Osteoblast (primary cell): Measurements from ENCODE around the gene PRKN. TPM values are rescaled to one million over a fixed set of nuclear protein-coding genes. Genes with fewer than 3 reads are reported as not detected.

ENCODE experiments used
- DNase-seq: peaks from one replicate; pipeline ENCODE4 v3.0.0; 2011; ENCODE audit warnings: low spot score, mixed read lengths; ENCODE audit not compliant: insufficient read length; ENCODE audit errors: missing footprints
- H2AFZ ChIP-seq: 2 replicates; pipeline ENCODE4 v1.6.0; 2011; ENCODE audit warnings: mild to moderate bottlenecking, low read length
- H3K27ac ChIP-seq: 2 replicates; pipeline ENCODE4 v1.5.1; 2011; ENCODE audit warnings: mild to moderate bottlenecking, low read depth, low read length, moderate library complexity
- H3K27me3 ChIP-seq: 2 replicates; pipeline ENCODE4 v1.6.0; 2012; ENCODE audit warnings: mild to moderate bottlenecking, control low read depth, inconsistent platforms, low read length, moderate library complexity; ENCODE audit not compliant: insufficient read depth
- H3K36me3 ChIP-seq: 2 replicates; pipeline ENCODE4 v1.5.1; 2011; ENCODE audit warnings: mild to moderate bottlenecking, low read length, control low read depth, moderate library complexity; ENCODE audit not compliant: insufficient read depth
- H3K4me1 ChIP-seq: 2 replicates; pipeline ENCODE4 v1.5.1; 2011; ENCODE audit warnings: mild to moderate bottlenecking, low read length, control low read depth, moderate library complexity; ENCODE audit not compliant: insufficient read depth
- H3K4me2 ChIP-seq: 2 replicates; pipeline ENCODE4 v1.6.0; 2011; ENCODE audit warnings: mild to moderate bottlenecking, low read length; ENCODE audit not compliant: insufficient read depth
- H3K4me3 ChIP-seq: fragments of 200-600 bp; sonication (generic); 3 replicates; pipeline ENCODE4 v1.5.1; 2012; ENCODE audit warnings: mild to moderate bottlenecking, low read length, inconsistent platforms; ENCODE audit not compliant: insufficient read depth
- H3K79me2 ChIP-seq: 2 replicates; pipeline ENCODE4 v1.6.0; 2012; ENCODE audit warnings: mild to moderate bottlenecking, low read length, control low read depth, inconsistent platforms; ENCODE audit not compliant: insufficient read depth
- H3K9me3 ChIP-seq: 2 replicates; pipeline ENCODE4 v1.5.1; 2011; ENCODE audit warnings: low read depth, low read length, control low read depth
- H4K20me1 ChIP-seq: 2 replicates; pipeline ENCODE4 v1.6.0; 2012; ENCODE audit warnings: mild to moderate bottlenecking, low read length, control low read depth; ENCODE audit not compliant: insufficient read depth
- total RNA-seq: library from RNA; depleted of rRNA; stranded (reverse); fragments of >200 nt; gene quantifications from 2 replicates; pipeline ENCODE4 v1.2.3, GENCODE V29; 2012
- TF ChIP-seq, protein P1 (sequence below): IDR thresholded peaks from 2 replicates; pipeline ENCODE4 v1.5.1; 2011; ENCODE audit warnings: mild to moderate bottlenecking, low read depth, low read length, moderate library complexity; ENCODE audit errors: extremely low read depth

Gene PRKN
- total RNA-seq, 1 donor = 2.9 TPM

GRCh38 chr6:162528538-162528937 lies 199.0 kb downstream of the PRKN start:
- Histone ChIP-seq H3K4me2 (no peak overlapping the region), H3K9me3 (peaks cover 4% of the 10 kb centered on the region), H3K4me1 (no peaks in the 10 kb centered on the region), H3K27me3 (no peaks in the 10 kb centered on the region), H4K20me1 (no peaks in the 10 kb centered on the region), H3K4me3 (no peak overlapping the region), H3K79me2 (no peaks in the 10 kb centered on the region), H3K27ac (no peak overlapping the region), H3K36me3 (no peaks in the 10 kb centered on the region), H2AFZ (no peak overlapping the region)
- no peak for DNase-seq
- TF ChIP-seq, protein P1, sequence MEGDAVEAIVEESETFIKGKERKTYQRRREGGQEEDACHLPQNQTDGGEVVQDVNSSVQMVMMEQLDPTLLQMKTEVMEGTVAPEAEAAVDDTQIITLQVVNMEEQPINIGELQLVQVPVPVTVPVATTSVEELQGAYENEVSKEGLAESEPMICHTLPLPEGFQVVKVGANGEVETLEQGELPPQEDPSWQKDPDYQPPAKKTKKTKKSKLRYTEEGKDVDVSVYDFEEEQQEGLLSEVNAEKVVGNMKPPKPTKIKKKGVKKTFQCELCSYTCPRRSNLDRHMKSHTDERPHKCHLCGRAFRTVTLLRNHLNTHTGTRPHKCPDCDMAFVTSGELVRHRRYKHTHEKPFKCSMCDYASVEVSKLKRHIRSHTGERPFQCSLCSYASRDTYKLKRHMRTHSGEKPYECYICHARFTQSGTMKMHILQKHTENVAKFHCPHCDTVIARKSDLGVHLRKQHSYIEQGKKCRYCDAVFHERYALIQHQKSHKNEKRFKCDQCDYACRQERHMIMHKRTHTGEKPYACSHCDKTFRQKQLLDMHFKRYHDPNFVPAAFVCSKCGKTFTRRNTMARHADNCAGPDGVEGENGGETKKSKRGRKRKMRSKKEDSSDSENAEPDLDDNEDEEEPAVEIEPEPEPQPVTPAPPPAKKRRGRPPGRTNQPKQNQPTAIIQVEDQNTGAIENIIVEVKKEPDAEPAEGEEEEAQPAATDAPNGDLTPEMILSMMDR = no peak

DNA sequence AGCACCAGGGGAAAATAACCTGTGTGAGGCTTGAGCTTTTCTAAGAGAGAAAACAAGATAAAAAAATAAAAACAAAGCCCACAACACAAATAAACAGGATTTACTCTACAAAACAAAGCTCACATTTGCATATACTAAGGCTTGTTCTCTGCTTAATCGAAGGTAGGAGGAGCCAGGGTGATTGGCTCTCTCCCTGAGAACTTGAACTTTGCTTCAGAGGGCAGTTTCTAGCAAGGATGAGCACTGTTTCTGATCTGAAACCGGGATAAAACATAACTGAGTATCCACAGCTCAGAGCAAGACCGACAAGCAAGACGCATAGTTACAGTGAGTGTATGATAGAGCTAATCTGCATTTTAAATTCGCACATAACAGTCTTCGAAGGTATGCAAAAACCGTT lies 200.6 kb downstream of the PRKN start:
- Histone ChIP-seq H3K36me3 (no peaks in the 10 kb centered on the region), H3K9me3 (peaks cover 4% of the 10 kb centered on the region), H3K4me1 (no peaks in the 10 kb centered on the region), H4K20me1 (no peaks in the 10 kb centered on the region), H3K27ac (no peak overlapping the region), H3K4me3 (no peak overlapping the region), H3K79me2 (no peaks in the 10 kb centered on the region), H3K4me2 (no peak overlapping the region), H2AFZ (no peak overlapping the region), H3K27me3 (no peaks in the 10 kb centered on the region)
- no peak for DNase-seq
- TF ChIP-seq, protein P1 = no peak

- H3K27me3 ChIP-seq = no peaks in the 10 kb centered on the region
- H2AFZ ChIP-seq = no peak overlapping the region
- TF ChIP-seq, protein P1 = no peak
- no peak overlapping the region for H3K4me2 ChIP-seq
- peaks cover under 1% of the 10 kb centered on the region for H3K9me3 ChIP-seq
- H3K27ac ChIP-seq = no peak overlapping the region
- no peaks in the 10 kb centered on the region for H3K36me3 ChIP-seq
- no peaks in the 10 kb centered on the region for H3K79me2 ChIP-seq
- DNase-seq = no peak
- no peaks in the 10 kb centered on the region for H3K4me1 ChIP-seq
- no peak overlapping the region for H3K4me3 ChIP-seq
- H4K20me1 ChIP-seq = no peaks in the 10 kb centered on the region
These were observed 202.4 kb downstream of the PRKN start for GRCh38 chr6:162525181-162525580.

DNA sequence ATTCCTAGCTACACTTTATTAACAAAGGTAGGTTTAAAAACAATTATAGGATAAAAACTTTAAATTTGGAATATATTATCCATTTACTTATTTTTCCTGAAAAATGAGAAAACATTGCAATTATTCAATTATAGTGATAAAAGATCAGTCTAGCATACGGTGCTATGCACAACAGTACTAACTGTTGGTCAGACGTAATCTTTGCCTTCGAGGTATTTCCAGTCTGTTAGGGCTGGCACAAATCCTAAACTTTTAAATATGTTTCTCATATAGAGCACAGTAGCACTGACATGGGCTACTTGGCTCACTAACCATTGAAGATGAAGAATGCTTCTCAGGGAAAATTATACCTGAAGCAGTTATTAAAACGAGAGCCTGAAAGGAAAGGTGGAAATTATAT lies 214.8 kb downstream of the PRKN start:
- no peak overlapping the region for H3K4me2 ChIP-seq
- no peak overlapping the region for H3K27ac ChIP-seq
- no peaks in the 10 kb centered on the region for H3K9me3 ChIP-seq
- no peaks in the 10 kb centered on the region for H3K36me3 ChIP-seq
- no peaks in the 10 kb centered on the region for H3K27me3 ChIP-seq
- H3K4me1 ChIP-seq = no peaks in the 10 kb centered on the region
- TF ChIP-seq, protein P1 = no peak
- H4K20me1 ChIP-seq = no peaks in the 10 kb centered on the region
- H3K4me3 ChIP-seq = no peak overlapping the region
- H3K79me2 ChIP-seq = no peaks in the 10 kb centered on the region
- no peak for DNase-seq
- no peak overlapping the region for H2AFZ ChIP-seq
